SK-N-SH treated with all-trans-retinoic acid at 6 μM for 48 hours (cell line): ENCODE measurements around the gene CD74.

Source experiments
- ATAC-seq: fragments of 200-7000 bp; cut with Tn5 transposase; 3 replicates; pipeline ENCODE4 v1.9.1; 2020; ENCODE audit warnings: mild to moderate bottlenecking, moderate library complexity
- ARNTL ChIP-seq: fragments of 450-650 bp; formaldehyde crosslinking; IDR thresholded peaks from 2 replicates; pipeline ENCODE4 v1.5.0; 2020; ENCODE audit warnings: low read depth, mild to moderate bottlenecking, moderate library complexity, borderline replicate concordance
- BACH2 ChIP-seq: fragments of 250-450 bp; sonication (Bioruptor Pico); IDR thresholded peaks from 2 replicates; pipeline ENCODE4 v1.9.0; 2021; ENCODE audit warnings: mild to moderate bottlenecking, borderline replicate concordance
- CREB5 ChIP-seq: fragments of 250-450 bp; sonication (Bioruptor Pico); IDR thresholded peaks from 2 replicates; pipeline ENCODE4 v1.5.1; 2020; ENCODE audit warnings: low read depth, mild to moderate bottlenecking, moderate library complexity
- CSRNP3 ChIP-seq: fragments of 250-450 bp; sonication (Bioruptor Pico); IDR thresholded peaks from 2 replicates; pipeline ENCODE4 v1.5.1; 2021; ENCODE audit warnings: mild to moderate bottlenecking, moderate library complexity
- OSR1 ChIP-seq: fragments of 250-450 bp; sonication (Bioruptor Pico); IDR thresholded peaks from 2 replicates; pipeline ENCODE4 v1.8.0; 2022; ENCODE audit warnings: moderate library complexity, mild to moderate bottlenecking, inconsistent platforms
- POU6F1 ChIP-seq: fragments of 250-450 bp; sonication (Bioruptor Pico); IDR thresholded peaks from 2 replicates; pipeline ENCODE4 v1.8.0; 2021; ENCODE audit warnings: low read depth, mild to moderate bottlenecking, moderate library complexity, borderline replicate concordance
- PPARA ChIP-seq: fragments of 250-450 bp; sonication (Bioruptor Pico); IDR thresholded peaks from 2 replicates; pipeline ENCODE4 v1.5.0; 2020; ENCODE audit warnings: mild to moderate bottlenecking, borderline replicate concordance
- SNAI2 ChIP-seq: fragments of 250-450 bp; sonication (Bioruptor Pico); IDR thresholded peaks from 2 replicates; pipeline ENCODE4 v1.5.0; 2020; ENCODE audit warnings: mild to moderate bottlenecking, moderate library complexity
- ZC3H10 ChIP-seq: fragments of 250-450 bp; sonication (Bioruptor Pico); IDR thresholded peaks from 2 replicates; pipeline ENCODE4 v1.5.1; 2021; ENCODE audit warnings: mild to moderate bottlenecking, moderate library complexity
- ZFP3 ChIP-seq: fragments of 250-450 bp; sonication (Bioruptor Pico); IDR thresholded peaks from 2 replicates; pipeline ENCODE4 v1.5.0; 2020; ENCODE audit warnings: mild to moderate bottlenecking, moderate library complexity
- ZFP30 ChIP-seq: fragments of 450-650 bp; formaldehyde crosslinking; IDR thresholded peaks from 2 replicates; pipeline ENCODE4 v1.5.0; 2022; ENCODE audit warnings: mild to moderate bottlenecking, moderate library complexity
- ZNF565 ChIP-seq: fragments of 450-650 bp; formaldehyde crosslinking; conservative IDR thresholded peaks from 2 replicates; pipeline ENCODE4 v1.5.0; 2020; ENCODE audit warnings: low read depth, mild to moderate bottlenecking, moderate library complexity
- ZNF8 ChIP-seq: fragments of 450-650 bp; formaldehyde crosslinking; IDR thresholded peaks from 2 replicates; pipeline ENCODE4 v1.5.0; 2020; ENCODE audit warnings: mild to moderate bottlenecking, moderate library complexity
- TF ChIP-seq, protein P1 (sequence below): fragments of 250-450 bp; sonication (Bioruptor Pico); IDR thresholded peaks from 2 replicates; pipeline ENCODE4 v1.5.0; 2020; ENCODE audit warnings: mild to moderate bottlenecking, moderate library complexity
- TF ChIP-seq, protein P2 (sequence below): fragments of 250-450 bp; sonication (Bioruptor Pico); IDR thresholded peaks from 2 replicates; pipeline ENCODE4 v1.8.0; 2020; ENCODE audit warnings: mild to moderate bottlenecking, moderate library complexity, borderline replicate concordance

CD74 gene

GRCh38 chr5:150412319-150413175 is at the start of gene CD74:
TSS of gene CD74 (minus strand) at chr5:150412910. CDS start at chr5:150412749, 161 bp downstream.
- TF ChIP-seq OSR1 (no peak), SNAI2 (no peak), BACH2 (CRISPR knock-in tag) (no peak), ZFP30 (CRISPR knock-in tag) (no peak), ZFP3 (no peak), ZNF565 (no peak), CSRNP3 (no peak), PPARA (no peak), ZNF8 (CRISPR knock-in tag) (no peak)
- TF ChIP-seq, protein P1, sequence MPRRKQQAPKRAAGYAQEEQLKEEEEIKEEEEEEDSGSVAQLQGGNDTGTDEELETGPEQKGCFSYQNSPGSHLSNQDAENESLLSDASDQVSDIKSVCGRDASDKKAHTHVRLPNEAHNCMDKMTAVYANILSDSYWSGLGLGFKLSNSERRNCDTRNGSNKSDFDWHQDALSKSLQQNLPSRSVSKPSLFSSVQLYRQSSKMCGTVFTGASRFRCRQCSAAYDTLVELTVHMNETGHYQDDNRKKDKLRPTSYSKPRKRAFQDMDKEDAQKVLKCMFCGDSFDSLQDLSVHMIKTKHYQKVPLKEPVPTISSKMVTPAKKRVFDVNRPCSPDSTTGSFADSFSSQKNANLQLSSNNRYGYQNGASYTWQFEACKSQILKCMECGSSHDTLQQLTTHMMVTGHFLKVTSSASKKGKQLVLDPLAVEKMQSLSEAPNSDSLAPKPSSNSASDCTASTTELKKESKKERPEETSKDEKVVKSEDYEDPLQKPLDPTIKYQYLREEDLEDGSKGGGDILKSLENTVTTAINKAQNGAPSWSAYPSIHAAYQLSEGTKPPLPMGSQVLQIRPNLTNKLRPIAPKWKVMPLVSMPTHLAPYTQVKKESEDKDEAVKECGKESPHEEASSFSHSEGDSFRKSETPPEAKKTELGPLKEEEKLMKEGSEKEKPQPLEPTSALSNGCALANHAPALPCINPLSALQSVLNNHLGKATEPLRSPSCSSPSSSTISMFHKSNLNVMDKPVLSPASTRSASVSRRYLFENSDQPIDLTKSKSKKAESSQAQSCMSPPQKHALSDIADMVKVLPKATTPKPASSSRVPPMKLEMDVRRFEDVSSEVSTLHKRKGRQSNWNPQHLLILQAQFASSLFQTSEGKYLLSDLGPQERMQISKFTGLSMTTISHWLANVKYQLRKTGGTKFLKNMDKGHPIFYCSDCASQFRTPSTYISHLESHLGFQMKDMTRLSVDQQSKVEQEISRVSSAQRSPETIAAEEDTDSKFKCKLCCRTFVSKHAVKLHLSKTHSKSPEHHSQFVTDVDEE (CRISPR knock-in tag), result no peak
- ATAC-seq, result peak; percentile 36; the same call in 2 of the 3 replicates

DNA sequence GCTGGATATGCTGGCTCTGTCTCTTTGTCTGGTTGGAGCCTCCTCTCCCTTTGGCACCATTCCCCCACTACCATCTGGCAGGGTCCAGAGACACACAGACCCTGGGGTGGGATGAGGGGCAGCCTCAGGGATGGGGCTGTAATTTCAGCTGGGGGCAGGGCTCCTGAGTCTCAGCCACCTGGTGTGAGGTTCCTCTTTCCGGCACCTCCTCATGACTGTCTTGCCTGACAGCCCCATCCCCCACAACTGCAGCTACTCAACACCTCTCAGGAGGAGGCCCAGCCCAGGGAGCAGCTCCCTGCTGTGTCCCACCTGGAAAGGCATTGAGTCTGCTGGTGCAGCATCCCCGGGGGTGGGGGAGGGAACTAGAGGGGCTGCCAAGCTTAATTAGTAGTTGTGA is 48.5 kb upstream of the CD74 start:
- no peak for ATAC-seq
- TF ChIP-seq ARNTL (CRISPR knock-in tag), result no peak
- no peak for TF ChIP-seq ZNF8 (CRISPR knock-in tag)
- no peak for TF ChIP-seq ZC3H10 (CRISPR knock-in tag)
- TF ChIP-seq, protein P1 (CRISPR knock-in tag), result no peak
- no peak for TF ChIP-seq CSRNP3
- no peak for TF ChIP-seq ZFP3
- no peak for TF ChIP-seq CREB5 (CRISPR knock-in tag)
- no peak for TF ChIP-seq POU6F1
- TF ChIP-seq BACH2 (CRISPR knock-in tag), result no peak
- TF ChIP-seq ZFP30 (CRISPR knock-in tag), result no peak
- TF ChIP-seq ZNF565, result no peak
- TF ChIP-seq, protein P2, sequence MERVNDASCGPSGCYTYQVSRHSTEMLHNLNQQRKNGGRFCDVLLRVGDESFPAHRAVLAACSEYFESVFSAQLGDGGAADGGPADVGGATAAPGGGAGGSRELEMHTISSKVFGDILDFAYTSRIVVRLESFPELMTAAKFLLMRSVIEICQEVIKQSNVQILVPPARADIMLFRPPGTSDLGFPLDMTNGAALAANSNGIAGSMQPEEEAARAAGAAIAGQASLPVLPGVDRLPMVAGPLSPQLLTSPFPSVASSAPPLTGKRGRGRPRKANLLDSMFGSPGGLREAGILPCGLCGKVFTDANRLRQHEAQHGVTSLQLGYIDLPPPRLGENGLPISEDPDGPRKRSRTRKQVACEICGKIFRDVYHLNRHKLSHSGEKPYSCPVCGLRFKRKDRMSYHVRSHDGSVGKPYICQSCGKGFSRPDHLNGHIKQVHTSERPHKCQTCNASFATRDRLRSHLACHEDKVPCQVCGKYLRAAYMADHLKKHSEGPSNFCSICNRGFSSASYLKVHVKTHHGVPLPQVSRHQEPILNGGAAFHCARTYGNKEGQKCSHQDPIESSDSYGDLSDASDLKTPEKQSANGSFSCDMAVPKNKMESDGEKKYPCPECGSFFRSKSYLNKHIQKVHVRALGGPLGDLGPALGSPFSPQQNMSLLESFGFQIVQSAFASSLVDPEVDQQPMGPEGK, result no peak
